ENCODE data around the gene MAP1LC3A.

- TF ChIP-seq CTCF (IDR thresholded peaks at IDR 0.05; ENCODE audit: low read depth, low read length) (no peak), EZH2phosphoT487 (IDR thresholded peaks at IDR 0.05; ENCODE audit: low read depth) (no peak)
Measured at GRCh38 chr20:34510575-34510974, 47.9 kb upstream of the MAP1LC3A start.
